ENCODE results near the gene STX10. TPM values are rescaled to one million over a fixed set of nuclear protein-coding genes. Genes with fewer than 3 reads are reported as not detected.
A peak's percentile ranks its signal among the peaks of the same experiment; 100 is the strongest.

The STX10 gene
- total RNA-seq, 1 donor from 2014 or later = 68.9 TPM

DNA sequence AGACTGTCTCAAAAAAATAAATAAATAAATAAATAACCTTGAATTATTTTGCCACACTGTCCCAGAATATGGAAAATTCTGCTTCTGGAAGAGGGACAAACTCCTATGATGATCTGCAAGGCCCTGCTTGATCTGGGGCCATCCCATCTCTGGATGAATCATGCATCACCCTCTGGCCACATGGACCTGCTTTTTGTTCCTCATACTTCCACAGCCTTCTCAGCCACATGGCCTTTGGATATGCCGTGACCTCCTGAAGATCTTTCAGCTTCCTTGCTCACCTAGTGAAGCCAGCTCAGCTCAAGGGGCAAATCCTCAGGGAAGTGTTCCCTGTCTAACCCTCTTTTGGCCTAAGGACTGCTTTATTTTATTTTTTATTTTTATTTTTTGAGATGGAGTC, 10.4 kb upstream of the STX10 start:
- H3K36me3 Mint-ChIP-seq (ENCODE audit: low read depth) = peaks cover 3% of the 10 kb centered on the region
- intact Hi-C loops (cut with micrococcal nuclease) = loop anchor here (10.0 kb wide), 1 partner anchor 1354 kb away; the partner anchor contains the start of gene DNAJB1
- no peak overlapping the region for H3K4me3 Mint-ChIP-seq (ENCODE audit: low read depth)
- peaks cover 51% of the 10 kb centered on the region for H3K4me1 Mint-ChIP-seq (ENCODE audit: low read depth)
- H3K9me3 Mint-ChIP-seq = no peaks in the 10 kb centered on the region
- peak overlapping the region; percentile 78 for H3K27ac Mint-ChIP-seq
- DNase-seq (ENCODE audit: low spot score) = no peak
- no peaks in the 10 kb centered on the region for H3K27me3 Mint-ChIP-seq (ENCODE audit: low read depth)

DNA sequence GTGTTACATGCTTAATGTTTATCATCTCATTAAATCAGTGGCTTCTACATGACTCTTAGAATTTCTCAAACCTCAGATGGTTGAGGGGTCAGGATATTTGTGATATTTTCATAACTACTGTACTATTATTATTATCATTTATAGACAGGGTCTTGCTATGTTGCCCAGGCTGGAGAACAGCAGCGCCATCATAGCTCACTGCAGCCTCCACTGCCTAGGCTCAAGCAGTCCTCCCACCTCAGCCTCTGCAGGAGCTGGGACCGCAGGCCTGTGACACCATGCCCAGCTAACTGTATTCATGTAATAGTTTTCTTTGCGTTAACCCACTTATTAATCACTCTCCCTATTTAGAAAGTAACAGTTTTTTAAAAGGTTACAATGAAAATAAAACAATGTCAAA, 9.5 kb upstream of the STX10 start:
- peaks cover 9% of the 10 kb centered on the region for H3K36me3 Mint-ChIP-seq (ENCODE audit: low read depth)

DNA sequence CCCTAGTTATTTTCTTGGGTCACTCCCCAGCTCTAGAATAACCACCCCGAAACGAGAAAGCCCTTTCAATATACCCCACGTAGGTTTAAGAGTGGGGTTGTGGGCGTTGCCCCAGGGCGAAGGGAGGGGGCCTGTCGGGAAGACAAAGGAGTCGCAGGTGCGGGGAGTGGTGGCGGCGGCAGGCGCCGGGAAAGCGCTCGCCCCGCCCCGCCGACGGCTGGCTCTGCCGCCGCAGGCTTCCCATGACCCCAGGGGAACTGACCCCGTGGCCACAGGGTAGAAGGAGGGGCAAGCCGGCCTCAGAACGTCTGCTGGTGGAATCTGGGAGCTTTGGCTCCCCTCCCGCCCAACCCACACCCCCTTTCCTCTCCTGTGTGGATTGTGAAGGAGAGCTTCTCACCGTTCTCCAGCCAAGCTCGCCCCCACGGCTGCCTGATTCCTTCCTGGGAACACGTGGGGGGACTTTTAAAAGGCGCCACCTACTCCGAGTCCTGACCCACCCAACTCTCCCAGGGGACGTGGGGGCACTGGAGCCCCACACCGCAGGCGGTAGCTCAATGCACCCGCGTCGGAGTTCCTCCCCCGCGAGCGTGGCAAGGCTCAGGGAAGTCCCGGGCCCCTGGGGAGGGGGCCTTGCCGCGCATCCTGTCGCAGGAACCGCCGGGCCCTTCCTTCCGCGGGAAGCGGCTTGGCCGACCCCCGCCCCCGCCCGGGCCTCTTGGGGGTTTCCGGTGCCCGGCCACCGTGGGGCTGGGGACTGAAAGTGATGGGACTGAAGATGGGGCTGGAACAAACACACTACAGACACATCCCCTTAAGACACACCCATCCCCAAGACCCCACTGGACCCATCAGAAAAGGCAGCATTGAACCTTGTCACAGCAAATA, 5.5 kb upstream of the STX10 start:
- Mint-ChIP-seq H3K4me1 (ENCODE audit: low read depth) (peaks cover 32% of the 10 kb centered on the region), H3K9me3 (no peaks in the 10 kb centered on the region)
- intact Hi-C loops (cut with micrococcal nuclease) = loop anchor here (1.0 to 2.0 kb wide), 4 partner anchors 8 to 365 kb away; partner anchors contain the start of gene JUNB

More for the DNA sequence above, 9.5 kb upstream of the STX10 start:
- Mint-ChIP-seq H3K27me3 (ENCODE audit: low read depth) (no peaks in the 10 kb centered on the region), H3K4me1 (ENCODE audit: low read depth) (peaks cover 48% of the 10 kb centered on the region), H3K4me3 (ENCODE audit: low read depth) (peak overlapping the region; percentile 35), H3K9me3 (no peaks in the 10 kb centered on the region), H3K27ac (no peak overlapping the region)
- no peak for DNase-seq (ENCODE audit: low spot score)
- intact Hi-C loops (cut with micrococcal nuclease) = loop anchor here (10.0 kb wide), 1 partner anchor 1355 kb away; the partner anchor contains the start of gene DNAJB1

DNA sequence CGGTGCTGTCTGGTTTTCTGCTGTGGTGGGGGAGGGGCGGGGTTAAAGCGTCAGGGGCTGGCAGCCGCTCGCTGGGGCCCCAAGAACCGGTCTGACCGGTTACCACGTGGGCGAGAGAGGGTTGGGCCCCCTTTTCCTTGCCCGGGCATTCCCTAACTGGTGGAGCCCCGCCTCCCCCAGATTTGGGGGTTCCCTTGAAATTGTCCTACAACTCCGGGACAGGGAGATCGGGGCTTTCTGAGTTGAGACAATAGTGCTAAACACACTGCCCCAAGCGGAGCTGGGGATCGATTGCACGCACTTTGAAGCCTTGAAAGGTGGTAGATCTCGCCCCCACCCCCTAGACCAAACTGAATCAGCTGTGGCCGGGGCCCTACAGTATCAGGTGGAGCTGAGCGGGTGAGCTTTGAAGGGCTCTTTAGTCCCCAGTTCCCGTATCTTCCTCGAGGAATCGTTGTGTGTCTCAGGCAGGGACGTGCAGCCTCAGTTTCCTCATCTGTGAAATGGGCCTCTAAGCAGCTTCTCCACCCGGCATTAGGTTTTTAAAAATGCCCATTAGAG, 4.8 kb upstream of the STX10 start:
- H3K27me3 Mint-ChIP-seq (ENCODE audit: low read depth) = no peaks in the 10 kb centered on the region
- no peaks in the 10 kb centered on the region for H3K9me3 Mint-ChIP-seq
- H3K4me1 Mint-ChIP-seq (ENCODE audit: low read depth) = peaks cover 28% of the 10 kb centered on the region
- peak; percentile 68 for DNase-seq (ENCODE audit: low spot score)
- H3K27ac Mint-ChIP-seq = peak overlapping the region; percentile 92
- H3K4me3 Mint-ChIP-seq (ENCODE audit: low read depth) = peak overlapping the region; percentile 96
- intact Hi-C loops (cut with micrococcal nuclease) = loop anchor here (1.0 to 5.0 kb wide), 3 partner anchors 8 to 682 kb away; no protein-coding TSS in a partner anchor
- H3K36me3 Mint-ChIP-seq (ENCODE audit: low read depth) = peaks cover 36% of the 10 kb centered on the region

More for the DNA sequence above, 5.5 kb upstream of the STX10 start:
- peak; percentile 76 for DNase-seq (ENCODE audit: low spot score)
- H3K36me3 Mint-ChIP-seq (ENCODE audit: low read depth) = peaks cover 32% of the 10 kb centered on the region
- H3K27me3 Mint-ChIP-seq (ENCODE audit: low read depth) = no peaks in the 10 kb centered on the region
- peak overlapping the region; percentile 99 for H3K27ac Mint-ChIP-seq
- peak overlapping the region; percentile 96 for H3K4me3 Mint-ChIP-seq (ENCODE audit: low read depth)

DNA sequence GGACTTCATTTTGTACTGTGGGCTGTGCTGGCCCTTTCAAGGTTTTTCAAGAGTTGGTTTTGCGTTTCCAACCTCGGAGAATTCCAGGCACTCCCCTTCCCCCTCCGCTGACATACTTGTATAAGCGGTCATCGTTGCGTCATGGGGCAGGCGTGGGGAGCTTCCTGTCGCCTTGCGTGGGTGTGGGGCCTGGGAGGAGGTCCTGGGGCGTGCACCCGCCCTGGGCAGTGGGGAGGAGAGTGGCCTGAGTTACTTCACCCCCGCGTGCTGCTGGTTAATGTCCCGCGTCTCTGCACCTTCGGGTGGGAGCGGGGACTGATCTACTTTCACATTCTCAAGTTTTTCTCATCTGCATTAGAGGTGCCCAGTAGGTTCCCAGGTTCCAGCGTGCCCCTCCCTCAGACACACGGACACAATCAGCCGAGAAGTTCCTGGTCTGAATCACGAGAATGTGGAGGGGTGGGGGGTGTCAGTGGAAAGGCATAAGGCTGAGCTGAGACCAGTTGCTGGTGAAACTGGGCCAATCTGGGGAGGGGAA, 4.1 kb upstream of the STX10 start:
- DNase-seq (ENCODE audit: low spot score) = peak; percentile 50
- no peaks in the 10 kb centered on the region for H3K9me3 Mint-ChIP-seq
- H3K27ac Mint-ChIP-seq = peak overlapping the region; percentile 92
- H3K4me1 Mint-ChIP-seq (ENCODE audit: low read depth) = peaks cover 28% of the 10 kb centered on the region
- intact Hi-C loops (cut with micrococcal nuclease) = loop anchor here (2.0 to 5.0 kb wide), 2 partner anchors 54 to 683 kb away; no protein-coding TSS in a partner anchor
- H3K27me3 Mint-ChIP-seq (ENCODE audit: low read depth) = no peaks in the 10 kb centered on the region
- H3K36me3 Mint-ChIP-seq (ENCODE audit: low read depth) = peaks cover 38% of the 10 kb centered on the region
- H3K4me3 Mint-ChIP-seq (ENCODE audit: low read depth) = peak overlapping the region; percentile 96

DNA sequence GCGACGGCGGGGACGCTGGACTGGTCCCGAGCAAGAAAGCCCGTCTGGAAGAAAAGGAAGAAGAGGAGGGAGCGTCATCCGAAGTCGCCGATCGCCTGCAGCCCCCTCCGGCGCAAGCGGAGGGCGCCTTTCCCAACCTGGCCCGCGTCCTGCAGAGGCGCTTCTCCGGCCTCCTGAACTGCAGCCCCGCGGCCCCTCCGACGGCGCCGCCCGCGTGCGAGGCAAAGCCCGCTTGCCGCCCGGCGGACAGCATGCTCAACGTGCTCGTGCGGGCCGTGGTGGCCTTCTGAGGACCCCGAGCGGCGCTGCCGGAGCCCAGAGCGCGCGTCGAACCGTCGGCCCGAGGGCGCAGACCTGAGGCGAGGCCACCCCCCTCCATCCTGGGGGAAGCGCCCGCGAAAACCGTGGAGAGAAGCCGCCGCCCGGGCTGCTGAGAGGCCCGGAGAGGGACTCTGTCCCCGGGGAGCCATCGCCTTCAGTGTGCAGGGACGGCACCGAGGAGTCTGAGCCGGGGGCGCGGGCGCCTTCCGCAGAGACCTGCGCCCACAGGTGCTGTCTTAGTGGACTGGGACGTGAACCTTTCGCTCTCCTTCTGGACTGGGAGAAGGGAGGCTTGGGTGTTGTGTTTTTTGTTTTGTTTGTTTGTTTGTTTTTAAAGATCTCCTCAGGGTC, 3.5 kb upstream of the STX10 start:
- peaks cover 32% of the 10 kb centered on the region for H3K4me1 Mint-ChIP-seq (ENCODE audit: low read depth)
- intact Hi-C loops (cut with micrococcal nuclease) = loop anchor here (2.0 to 5.0 kb wide), 2 partner anchors 53 to 684 kb away; no protein-coding TSS in a partner anchor
- H3K9me3 Mint-ChIP-seq = no peaks in the 10 kb centered on the region
- peaks cover 40% of the 10 kb centered on the region for H3K36me3 Mint-ChIP-seq (ENCODE audit: low read depth)
- peak overlapping the region; percentile 99 for H3K27ac Mint-ChIP-seq
- peak overlapping the region; percentile 96 for H3K4me3 Mint-ChIP-seq (ENCODE audit: low read depth)
- DNase-seq (ENCODE audit: low spot score) = no peak
- H3K27me3 Mint-ChIP-seq (ENCODE audit: low read depth) = no peaks in the 10 kb centered on the region

DNA sequence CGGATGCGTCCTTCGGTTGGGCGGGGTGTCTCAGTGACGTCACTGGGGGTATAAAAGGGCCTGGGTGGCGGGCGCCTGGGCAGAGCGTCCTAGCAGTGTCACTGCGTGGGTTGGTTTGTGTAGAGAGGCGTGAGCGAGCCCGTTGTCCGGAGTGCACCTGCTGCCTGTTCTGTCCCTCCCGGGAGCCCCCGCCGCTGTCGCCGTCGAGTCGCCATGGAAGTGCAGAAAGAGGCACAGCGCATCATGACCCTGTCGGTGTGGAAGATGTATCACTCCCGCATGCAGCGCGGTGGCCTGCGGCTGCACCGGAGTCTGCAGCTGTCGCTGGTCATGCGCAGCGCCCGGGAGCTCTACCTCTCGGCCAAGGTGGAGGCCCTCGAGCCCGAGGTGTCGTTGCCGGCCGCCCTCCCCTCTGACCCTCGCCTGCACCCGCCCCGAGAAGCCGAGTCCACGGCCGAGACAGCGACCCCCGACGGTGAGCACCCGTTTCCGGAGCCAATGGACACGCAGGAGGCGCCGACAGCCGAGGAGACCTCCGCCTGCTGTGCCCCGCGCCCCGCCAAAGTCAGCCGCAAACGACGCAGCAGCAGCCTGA, 2.9 kb upstream of the STX10 start:
- Mint-ChIP-seq H3K4me3 (ENCODE audit: low read depth) (peak overlapping the region; percentile 96), H3K9me3 (no peaks in the 10 kb centered on the region), H3K27me3 (ENCODE audit: low read depth) (no peaks in the 10 kb centered on the region), H3K27ac (peak overlapping the region; percentile 99), H3K36me3 (ENCODE audit: low read depth) (peaks cover 40% of the 10 kb centered on the region), H3K4me1 (ENCODE audit: low read depth) (peaks cover 30% of the 10 kb centered on the region)
- DNase-seq (ENCODE audit: low spot score) = peak; percentile 97
- intact Hi-C loops (cut with micrococcal nuclease) = loop anchor here (5.0 kb wide), 1 partner anchor 684 kb away; no protein-coding TSS in a partner anchor

DNA sequence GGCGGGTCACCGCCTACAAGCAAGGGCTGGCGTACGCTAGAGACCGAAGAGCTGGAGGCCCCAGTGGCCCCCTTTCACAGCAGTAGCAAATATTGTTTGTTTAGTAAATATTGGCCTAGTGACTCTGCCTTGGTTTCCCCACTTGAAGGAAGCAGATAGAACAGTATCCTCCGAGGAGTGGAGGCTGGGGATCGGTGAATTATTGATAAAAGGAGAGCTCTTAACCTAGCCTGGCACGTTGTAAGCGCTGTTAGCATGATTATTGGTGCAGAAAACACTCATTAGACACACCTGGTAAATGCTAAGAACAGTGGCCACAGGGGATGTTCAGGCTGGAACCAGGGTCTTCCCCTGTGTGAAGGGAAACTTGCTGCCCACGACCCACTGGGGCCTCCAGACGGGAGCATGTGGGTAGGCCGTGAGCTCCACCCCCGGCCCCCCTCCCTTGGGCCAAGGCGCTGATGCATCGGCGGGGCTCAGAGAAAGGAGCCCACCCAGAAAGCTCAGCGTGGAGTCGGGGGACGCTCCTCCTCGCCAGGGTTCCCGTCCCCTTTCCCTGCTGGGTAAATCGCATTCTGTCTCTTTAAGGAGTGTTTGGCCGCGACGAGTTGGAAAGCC, 2.3 kb upstream of the STX10 start:
- peaks cover 40% of the 10 kb centered on the region for H3K36me3 Mint-ChIP-seq (ENCODE audit: low read depth)
- H3K4me3 Mint-ChIP-seq (ENCODE audit: low read depth) = peak overlapping the region; percentile 96
- no peaks in the 10 kb centered on the region for H3K9me3 Mint-ChIP-seq
- H3K27me3 Mint-ChIP-seq (ENCODE audit: low read depth) = no peaks in the 10 kb centered on the region
- peak overlapping the region; percentile 99 for H3K27ac Mint-ChIP-seq
- intact Hi-C loops (cut with micrococcal nuclease) = loop anchor here (5.0 kb wide), 1 partner anchor 685 kb away; no protein-coding TSS in a partner anchor
- peaks cover 26% of the 10 kb centered on the region for H3K4me1 Mint-ChIP-seq (ENCODE audit: low read depth)
- no peak for DNase-seq (ENCODE audit: low spot score)

DNA sequence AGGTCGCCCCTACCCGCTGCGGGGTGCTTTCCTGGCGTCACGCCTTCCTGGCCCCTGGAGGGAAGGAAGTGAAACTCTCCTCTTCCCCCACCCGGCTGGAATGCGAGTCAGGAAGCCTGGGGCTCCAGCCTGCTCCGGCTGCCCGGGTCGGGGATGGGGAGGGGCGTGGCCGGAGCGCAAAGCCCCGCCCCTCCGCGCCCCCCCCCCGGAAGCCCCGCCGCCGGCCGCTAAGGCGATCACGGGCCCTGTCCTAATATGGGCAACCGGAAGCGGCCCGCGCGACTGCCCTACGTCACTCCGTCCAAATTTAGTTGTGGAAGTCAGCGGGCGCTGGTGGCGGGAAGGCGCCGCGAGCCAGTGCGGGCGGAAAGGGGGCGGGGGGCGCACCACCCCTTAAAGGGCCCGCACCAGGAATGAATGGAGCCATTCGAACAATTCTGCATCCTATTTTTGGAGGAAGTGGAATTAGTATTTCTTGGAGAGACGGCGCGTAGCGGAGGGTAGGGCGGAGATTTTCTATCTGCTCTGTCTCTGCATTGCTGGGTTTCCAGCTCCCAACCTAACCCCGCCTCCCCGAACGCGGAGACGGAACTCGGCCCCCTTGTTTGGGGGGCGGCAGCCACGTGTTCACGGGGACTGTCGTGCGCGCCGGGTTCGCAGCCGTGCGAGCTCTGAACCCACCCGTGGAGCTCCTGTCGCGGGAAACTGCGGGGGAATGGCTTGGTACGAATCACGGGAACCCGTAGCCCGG, 1.6 kb upstream of the STX10 start:
- intact Hi-C loops (cut with micrococcal nuclease) = loop anchor here (1.0 to 5.0 kb wide), 5 partner anchors 15 to 686 kb away; partner anchors contain the start of gene CALR
- peak; percentile 95 for DNase-seq (ENCODE audit: low spot score)
- Mint-ChIP-seq H3K4me3 (ENCODE audit: low read depth) (peak overlapping the region; percentile 96), H3K27ac (peak overlapping the region; percentile 99), H3K9me3 (no peaks in the 10 kb centered on the region), H3K27me3 (ENCODE audit: low read depth) (no peaks in the 10 kb centered on the region), H3K4me1 (ENCODE audit: low read depth) (peaks cover 25% of the 10 kb centered on the region), H3K36me3 (ENCODE audit: low read depth) (peaks cover 43% of the 10 kb centered on the region)

DNA sequence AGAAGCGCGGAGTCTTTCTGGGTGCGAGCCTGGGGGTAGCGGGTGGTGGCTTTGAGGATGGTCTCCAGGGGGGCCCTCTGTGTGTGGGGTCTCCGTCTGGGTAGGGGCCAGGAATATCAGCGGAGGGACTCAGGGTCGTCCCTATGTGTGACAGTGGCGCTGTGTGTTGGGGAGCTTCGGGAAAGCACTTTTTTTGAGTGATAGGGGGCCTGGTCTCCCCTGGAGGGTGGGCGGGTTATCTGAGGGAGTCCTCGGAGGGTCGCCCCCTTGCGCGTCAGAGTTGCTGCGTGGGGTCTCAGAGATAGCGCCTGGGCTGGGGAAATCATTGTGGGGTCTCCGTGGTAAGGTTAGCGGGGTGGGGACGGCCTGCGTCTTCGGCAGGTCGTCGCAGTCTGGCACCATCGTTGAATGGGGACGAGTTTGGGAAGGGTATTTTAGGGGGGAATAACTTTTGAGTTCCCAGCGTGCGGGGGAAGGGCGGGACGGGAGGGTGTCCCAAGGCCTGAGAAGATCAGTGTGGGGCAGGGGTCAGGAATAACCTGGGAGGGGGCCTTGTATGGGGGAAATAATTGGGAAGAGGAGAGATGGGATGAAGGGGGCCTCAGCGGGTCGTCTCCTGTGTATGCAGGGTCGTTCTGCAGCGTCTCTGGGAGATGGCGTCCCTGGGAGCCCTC, 893 bp upstream of the STX10 start:
- DNase-seq (ENCODE audit: low spot score) = peak; percentile 28
- peak overlapping the region; percentile 93 for H3K27ac Mint-ChIP-seq
- H3K36me3 Mint-ChIP-seq (ENCODE audit: low read depth) = peaks cover 48% of the 10 kb centered on the region
- intact Hi-C loops (cut with micrococcal nuclease) = loop anchor here (1.0 to 5.0 kb wide), 6 partner anchors 16 to 686 kb away; partner anchors contain the start of genes CALR and TRMT1
- H3K4me3 Mint-ChIP-seq (ENCODE audit: low read depth) = peak overlapping the region; percentile 96
- no peaks in the 10 kb centered on the region for H3K27me3 Mint-ChIP-seq (ENCODE audit: low read depth)
- H3K4me1 Mint-ChIP-seq (ENCODE audit: low read depth) = peaks cover 20% of the 10 kb centered on the region
- H3K9me3 Mint-ChIP-seq = no peaks in the 10 kb centered on the region

Data from activated T-helper 2 cell treated with anti-CD3 and anti-CD28 coated beads, Interferon-gamma antibody, Interleukin-2, Interleukin-4, amounts not matched to agents 10 μg/mL and 5 μg/mL and 100 μg/mL, durations not matched to agents 14 hours and 24 hours and 36 hours (primary cell).